Measurements from ENCODE around the gene RPUSD1.

Gene RPUSD1

GRCh38 chr16:798666-799065 lies 10.5 kb upstream of the RPUSD1 start:
- no peak for DNase-seq

DNA sequence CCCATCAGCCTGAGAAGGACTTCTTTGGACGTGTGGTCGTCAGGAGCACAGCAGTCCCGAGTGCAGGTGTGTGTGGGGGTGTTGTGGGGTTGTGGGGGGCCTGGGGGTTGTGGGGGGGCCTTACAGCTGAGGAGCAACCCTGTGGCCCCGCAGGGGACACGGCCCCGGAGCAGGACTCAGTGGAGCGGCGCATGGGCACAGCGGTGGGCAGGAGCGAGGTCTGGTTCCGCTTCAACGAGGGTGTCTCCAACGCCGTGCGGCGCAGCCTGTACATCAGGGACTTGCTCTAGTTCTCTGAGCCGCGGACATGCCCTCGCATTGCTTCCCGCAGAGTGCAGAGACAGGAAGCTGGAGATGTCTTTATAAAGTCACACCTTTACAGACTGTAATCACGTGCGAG lies 9.5 kb upstream of the RPUSD1 start:
- no peak for DNase-seq

DNA sequence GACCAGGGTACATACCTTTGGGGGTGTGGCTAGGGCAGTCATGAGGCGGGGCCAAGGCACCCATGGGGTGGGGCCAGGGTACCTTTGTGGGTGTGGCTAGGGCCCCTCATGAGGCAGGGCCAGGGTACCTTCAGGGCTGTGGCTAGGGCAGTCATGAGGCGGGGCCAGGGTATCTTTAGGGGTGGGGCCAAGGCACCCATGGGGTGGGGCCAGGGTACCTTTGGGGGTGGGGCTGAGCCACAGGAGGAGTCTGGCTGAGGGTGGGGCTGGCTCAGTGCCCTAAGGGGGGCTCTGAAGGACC lies 8.9 kb upstream of the RPUSD1 start:
- DNase-seq: no peak

- DNase-seq: no peak
These were observed 8.3 kb upstream of the RPUSD1 start for GRCh38 chr16:796296-797119.

DNA sequence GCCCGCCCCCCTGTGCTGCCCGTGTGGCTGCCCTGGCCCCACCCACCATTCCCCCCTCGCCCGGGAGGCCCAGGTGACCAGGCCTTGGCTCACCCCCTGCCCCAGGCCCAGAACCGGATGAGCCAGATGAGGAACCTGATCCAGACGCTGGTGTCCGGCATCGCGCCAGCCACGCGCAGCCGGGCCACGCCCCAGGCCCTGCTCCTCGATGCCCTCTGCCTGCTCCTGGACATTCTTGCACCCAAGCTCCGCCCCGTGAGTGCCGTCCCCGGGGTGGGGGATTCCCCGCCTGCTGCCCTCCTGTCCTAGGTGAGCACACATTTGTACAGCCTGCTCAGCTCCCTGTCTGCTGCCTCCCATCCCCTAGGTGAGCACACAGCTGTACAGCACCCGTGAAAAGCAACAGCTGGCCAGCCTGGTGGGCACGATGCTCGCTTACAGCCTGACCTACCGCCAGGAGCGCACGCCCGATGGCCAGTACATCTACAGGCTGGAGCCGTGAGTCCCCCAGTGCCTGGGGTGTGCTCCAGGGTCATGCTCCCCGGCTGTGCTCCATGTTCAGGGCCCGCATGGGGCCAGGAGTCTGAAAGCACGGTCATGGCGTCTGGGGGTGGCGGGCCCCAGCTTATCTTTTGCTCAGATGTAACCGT lies 7.5 kb upstream of the RPUSD1 start:
- no peak for DNase-seq

- DNase-seq: no peak
These were observed 6.8 kb upstream of the RPUSD1 start for GRCh38 chr16:794853-795466.

DNA sequence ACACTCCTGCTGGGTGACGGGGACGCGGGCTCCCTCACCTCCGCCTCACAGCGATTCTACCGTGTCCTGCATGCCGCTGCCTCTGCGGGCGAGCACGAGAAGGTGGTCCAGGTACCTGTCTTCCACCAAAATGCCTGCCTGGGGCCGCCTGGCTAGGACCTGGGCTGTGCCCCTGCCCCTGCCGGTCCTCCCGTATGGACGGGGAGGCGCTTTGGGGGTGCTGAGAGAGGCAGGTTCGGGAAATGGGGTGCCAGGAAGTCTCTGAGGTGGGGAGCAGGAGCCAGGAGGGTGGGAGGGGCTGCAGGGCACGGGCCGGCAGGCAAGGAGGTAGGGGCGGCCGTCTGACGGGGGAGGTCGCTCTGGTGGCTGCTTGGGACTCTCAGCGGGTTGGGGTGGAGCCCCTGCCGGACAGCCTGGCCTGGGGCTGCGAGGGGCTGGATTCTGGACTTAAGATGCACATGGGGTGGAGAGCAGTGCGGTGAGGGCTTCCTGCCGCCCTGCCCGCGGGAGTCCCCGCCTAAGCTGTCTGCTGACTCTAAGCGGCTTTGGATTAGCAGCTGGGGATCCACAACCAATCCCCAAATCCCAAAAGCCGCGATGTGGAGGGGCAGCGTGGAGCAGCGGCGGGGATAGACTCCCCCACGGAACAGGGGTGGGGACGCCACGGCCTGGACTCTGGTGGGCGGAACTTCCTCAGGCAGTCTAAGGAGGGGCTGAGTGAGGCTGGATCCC lies 6.1 kb upstream of the RPUSD1 start:
- no peak for DNase-seq

- no peak for DNase-seq
These were observed 5.2 kb upstream of the RPUSD1 start for GRCh38 chr16:793414-793813.

DNA sequence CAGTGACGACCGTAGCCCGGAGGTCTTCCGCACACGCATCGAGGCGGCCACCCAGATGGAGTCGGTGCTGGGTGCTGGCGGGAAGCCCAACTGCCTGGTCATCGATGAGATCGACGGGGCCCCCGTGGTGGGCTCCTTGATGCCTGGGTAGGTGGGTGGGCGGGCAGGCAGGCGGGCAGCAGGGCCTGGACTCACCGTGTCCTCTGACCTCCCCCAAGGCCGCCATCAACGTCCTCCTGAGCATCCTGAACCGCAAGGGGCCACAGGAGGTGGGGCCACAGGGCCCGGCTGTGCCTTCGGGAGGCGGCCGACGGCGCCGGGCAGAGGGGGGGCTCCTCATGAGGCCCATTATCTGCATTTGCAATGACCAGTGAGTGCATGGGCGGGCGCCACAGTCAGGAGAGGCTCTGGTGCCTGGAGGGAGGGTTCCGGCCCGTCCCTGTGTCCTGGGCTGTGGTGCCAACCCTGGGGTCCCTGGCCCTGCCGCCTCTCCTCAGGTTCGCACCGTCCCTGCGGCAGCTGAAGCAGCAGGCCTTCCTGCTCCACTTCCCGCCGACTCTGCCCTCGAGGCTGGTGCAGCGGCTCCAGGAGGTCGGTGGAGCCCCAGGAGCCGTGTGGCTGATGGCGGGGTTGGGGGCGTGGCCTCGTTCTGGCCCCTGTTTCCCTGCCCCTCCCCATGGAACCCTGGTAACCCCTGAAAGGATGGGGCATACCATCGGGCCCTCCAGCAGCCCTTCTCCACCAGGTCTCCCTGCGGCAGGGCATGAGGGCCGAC lies 4.2 kb upstream of the RPUSD1 start:
- DNase-seq: no peak

DNA sequence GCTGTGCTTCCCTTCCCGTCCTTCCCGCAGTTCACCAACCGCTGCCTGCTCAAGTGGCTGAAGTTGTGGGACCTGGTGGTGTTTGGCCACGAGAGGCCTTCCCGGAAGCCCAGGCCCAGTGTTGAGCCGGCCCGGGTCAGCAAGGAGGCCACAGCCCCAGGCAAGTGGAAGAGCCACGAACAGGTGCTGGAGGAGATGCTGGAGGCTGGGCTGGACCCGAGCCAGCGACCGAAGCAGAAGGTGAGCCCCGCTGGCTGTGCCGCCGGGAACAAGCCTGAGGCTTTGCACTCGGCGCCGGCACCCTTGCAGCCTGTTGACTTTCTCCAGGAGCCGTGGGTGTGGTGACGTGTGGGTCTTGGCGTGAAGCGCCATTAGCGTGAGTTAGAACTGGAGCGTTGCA lies 3.0 kb upstream of the RPUSD1 start:
- DNase-seq: no peak

DNA sequence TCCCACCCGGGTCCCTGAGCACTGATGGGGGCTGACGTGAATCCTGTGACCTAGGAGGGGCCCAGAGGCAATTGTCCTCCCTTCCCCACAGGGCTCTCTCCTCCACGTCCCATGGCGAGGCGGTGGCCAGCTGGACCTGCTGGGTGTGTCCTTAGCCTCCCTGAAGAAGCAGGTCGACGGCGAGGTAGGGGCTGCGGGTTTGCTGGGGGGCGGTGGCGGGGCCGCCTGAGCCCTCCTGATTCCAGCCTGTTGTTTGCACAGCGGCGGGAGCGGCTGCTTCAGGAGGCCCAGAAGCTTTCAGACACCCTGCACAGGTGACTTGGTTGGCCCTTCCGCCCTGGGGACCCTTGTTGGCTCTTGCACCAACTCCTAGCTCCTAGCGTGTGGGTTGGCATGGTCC lies 1.9 kb upstream of the RPUSD1 start:
- DNase-seq: no peak

DNA sequence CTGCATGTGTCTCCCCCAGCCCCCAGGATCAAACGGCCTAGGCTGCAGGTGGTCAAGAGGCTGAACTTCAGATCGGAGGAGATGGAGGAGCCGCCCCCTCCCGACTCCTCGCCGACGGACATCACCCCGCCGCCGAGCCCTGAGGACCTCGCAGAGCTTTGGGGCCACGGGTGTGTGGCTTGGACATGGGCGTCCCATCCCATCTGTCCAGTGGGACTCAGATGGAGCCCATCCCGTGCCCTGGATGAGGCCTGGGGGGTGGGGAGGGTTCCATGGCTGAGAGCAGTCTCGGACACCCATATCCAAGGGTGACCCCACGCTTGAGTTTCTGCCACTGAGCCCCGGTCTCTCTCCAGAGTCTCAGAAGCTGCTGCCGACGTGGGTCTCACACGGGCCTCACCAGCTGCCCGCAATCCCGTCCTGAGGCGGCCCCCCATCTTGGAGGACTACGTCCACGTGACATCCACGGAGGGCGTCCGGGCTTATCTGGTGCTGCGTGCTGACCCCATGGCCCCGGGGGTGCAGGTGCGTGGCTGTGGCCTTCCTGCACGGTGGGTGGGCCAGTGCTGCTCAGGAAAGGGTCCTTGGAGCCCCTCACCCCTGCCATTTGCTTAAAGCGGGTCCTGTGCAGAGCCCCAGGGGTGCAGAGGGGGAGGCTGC lies 1.1 kb upstream of the RPUSD1 start:
- no peak for DNase-seq

GRCh38 chr16:788399-789126 lies 382 bp upstream of the RPUSD1 start, which contains the start of gene CHTF18:
TSS of gene CHTF18 (plus strand) at chr16:788620. CDS start at chr16:788685, 65 bp downstream.
- peak; percentile 40 for DNase-seq

GRCh38 chr16:787321-787966 lies 737 bp downstream of the RPUSD1 start:
- DNase-seq: no peak

GRCh38 chr16:785563-786535 lies 2.3 kb downstream of the RPUSD1 start:
- DNase-seq: no peak

GRCh38 chr16:784431-784830 lies 3.8 kb downstream of the RPUSD1 start:
- DNase-seq: no peak

DNA sequence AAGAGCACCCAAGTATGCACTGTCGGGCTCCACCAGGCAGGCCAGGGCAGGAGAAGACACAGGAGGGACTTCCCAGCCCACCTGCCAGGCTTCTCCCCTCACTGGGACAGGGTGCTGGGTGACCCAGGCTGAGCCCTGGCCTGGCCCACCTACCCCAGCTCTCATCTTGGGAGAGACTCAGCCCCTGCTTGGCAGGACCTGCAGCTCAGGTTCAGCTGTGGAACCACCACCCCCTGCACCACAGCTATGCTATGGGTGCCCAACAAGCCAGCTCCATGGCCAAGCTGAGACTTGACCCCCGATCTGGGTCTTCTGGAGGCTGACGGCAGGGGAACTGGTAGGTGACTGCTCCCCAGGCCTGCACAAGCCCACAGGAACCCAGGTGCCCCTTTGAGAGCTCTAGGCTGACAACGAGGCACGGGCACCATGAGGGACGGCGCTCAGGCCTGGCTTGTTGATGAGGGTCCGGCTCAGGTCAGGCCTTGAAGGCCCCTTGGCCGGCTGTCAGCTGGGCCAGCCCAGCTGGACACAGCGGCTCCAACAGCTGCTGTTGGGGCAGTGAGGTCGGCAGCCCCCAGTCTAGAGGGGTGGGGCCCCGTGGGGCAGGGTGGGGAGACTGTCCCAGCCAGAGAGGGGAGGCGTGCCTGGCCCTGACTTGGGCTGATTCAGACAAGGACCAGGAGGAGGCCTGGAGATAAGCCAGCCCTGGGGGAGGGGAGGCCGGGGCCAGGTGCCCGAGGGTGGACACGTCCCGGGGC lies 4.6 kb downstream of the RPUSD1 start:
- no peak for DNase-seq

DNA sequence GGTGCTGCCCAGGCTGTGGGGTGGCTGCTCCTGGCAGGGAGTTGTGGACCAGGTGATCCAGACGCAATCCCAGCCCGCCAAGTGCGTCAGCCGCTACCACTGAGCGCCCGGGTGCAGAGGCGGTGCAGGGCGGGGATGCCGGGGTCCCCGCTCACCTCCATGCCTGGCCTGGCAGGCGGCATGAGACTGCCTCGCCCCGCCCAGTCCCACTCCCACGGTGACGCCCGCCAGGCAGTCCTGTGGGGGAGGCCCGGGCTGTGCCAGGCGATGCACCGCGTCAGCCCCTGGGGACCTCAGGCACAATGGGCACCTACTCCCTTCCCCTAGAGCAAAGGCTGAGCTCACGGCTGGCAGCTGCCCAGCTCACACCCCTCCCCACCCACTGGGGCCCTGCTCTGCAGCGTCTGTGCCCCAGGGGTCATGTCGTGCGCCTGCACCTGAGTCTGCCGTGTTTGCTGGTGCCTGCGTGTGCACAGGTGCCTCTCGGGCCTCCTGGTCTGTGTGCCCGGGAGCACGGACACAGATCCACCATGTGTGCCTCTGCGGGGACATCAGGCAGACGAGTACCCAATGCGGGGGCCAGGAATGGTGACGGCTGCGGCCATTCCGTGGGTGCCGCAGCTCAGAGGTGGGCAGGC lies 5.3 kb downstream of the RPUSD1 start:
- no peak for DNase-seq
